Keratinocyte (primary cell): ENCODE data around the gene TFDP1. TPM values are rescaled to one million over a fixed set of nuclear protein-coding genes. Genes with fewer than 3 reads are reported as not detected.
A peak's percentile ranks its signal among the peaks of the same experiment; 100 is the strongest.

Experiments
- DNase-seq: peaks from one replicate; pipeline ENCODE4 v3.0.0-alpha.2; 2011; ENCODE audit warnings: low read depth, missing footprints, low spot score
- FAIRE-seq: peaks from 2 replicates; lab custom pipeline; 2011; peaks lifted over from hg19 to GRCh38; lab: Jason Lieb, UNC
- H2AFZ ChIP-seq: 2 replicates; pipeline ENCODE4 v1.6.0; 2012; ENCODE audit warnings: low read length, control low read depth, inconsistent platforms; ENCODE audit not compliant: control insufficient read depth
- H3K27ac ChIP-seq: 2 replicates; pipeline ENCODE4 v1.5.1; 2011; ENCODE audit warnings: low read length; ENCODE audit not compliant: control insufficient read depth, insufficient read depth
- H3K27me3 ChIP-seq: 3 replicates; pipeline ENCODE4 v1.6.0; 2011; ENCODE audit warnings: low read length; ENCODE audit not compliant: control insufficient read depth, insufficient read depth; ENCODE audit errors: extremely low read depth
- H3K36me3 ChIP-seq, 2 experiments: 2 replicates in 1 of 2; 3 replicates in 1 of 2; pipeline ENCODE4 v1.5.1; 2011; ENCODE audit warnings: low read length in 2 of 2, mild to moderate bottlenecking in 1 of 2; ENCODE audit not compliant: control insufficient read depth in 2 of 2, insufficient read depth in 2 of 2; ENCODE audit errors: extremely low read depth in 1 of 2
- H3K4me1 ChIP-seq: 3 replicates; pipeline ENCODE4 v1.5.1; 2011; ENCODE audit warnings: low read length; ENCODE audit not compliant: control insufficient read depth, insufficient read depth; ENCODE audit errors: extremely low read depth
- H3K4me2 ChIP-seq: 3 replicates; pipeline ENCODE4 v1.6.0; 2011; ENCODE audit warnings: low read depth, low read length; ENCODE audit not compliant: control insufficient read depth, insufficient read depth; ENCODE audit errors: extremely low read depth
- H3K4me3 ChIP-seq, 3 experiments: fragments of 200-600 bp in 1 of 3; sonication (generic) in 1 of 3; 2 replicates in 2 of 3; 3 replicates in 1 of 3; pipeline ENCODE4 v1.5.1; 2011 to 2016; ENCODE audit warnings: low read length in 3 of 3, mild to moderate bottlenecking in 3 of 3, control low read depth in 2 of 3, inconsistent platforms in 1 of 3, low read depth in 1 of 3, mixed read lengths in 1 of 3, mixed run types in 1 of 3, moderate library complexity in 1 of 3; ENCODE audit not compliant: control insufficient read depth in 2 of 3, insufficient read depth in 2 of 3; ENCODE audit errors: extremely low read depth in 1 of 3
- H3K79me2 ChIP-seq: 2 replicates; pipeline ENCODE4 v1.6.0; 2012; ENCODE audit warnings: low read length; ENCODE audit not compliant: control insufficient read depth, insufficient read depth
- H3K9ac ChIP-seq: 3 replicates; pipeline ENCODE4 v1.6.0; 2011; ENCODE audit warnings: low read length; ENCODE audit not compliant: control insufficient read depth, insufficient read depth; ENCODE audit errors: extremely low read depth
- H3K9me1 ChIP-seq: 3 replicates; pipeline ENCODE4 v1.6.0; 2011; ENCODE audit warnings: low read length; ENCODE audit not compliant: control insufficient read depth, insufficient read depth; ENCODE audit errors: extremely low read depth
- H3K9me3 ChIP-seq: 2 replicates; pipeline ENCODE4 v1.5.1; 2012; ENCODE audit warnings: low read depth, low read length; ENCODE audit not compliant: control insufficient read depth
- H4K20me1 ChIP-seq: 3 replicates; pipeline ENCODE4 v1.6.0; 2011; ENCODE audit warnings: low read length; ENCODE audit not compliant: control insufficient read depth, insufficient read depth; ENCODE audit errors: extremely low read depth
- EZH2 ChIP-seq: IDR thresholded peaks from one replicate; pipeline ENCODE4 v1.6.1; 2012; ENCODE audit warnings: inconsistent platforms, mild to moderate bottlenecking, low read length, moderate library complexity
- dilution Hi-C: fragments of 300-500 bp; cut with MboI; formaldehyde crosslinking; loops from one replicate; pipeline ENCODE4 v1.7.0; 2020; ENCODE audit warnings: low sequenced_read_pairs; ENCODE audit not compliant: extremely low pct_ligation_motif_present
- polyA plus RNA-seq, 5 experiments: library from polyadenylated mRNA; depleted of rRNA in 3 of 5; stranded (reverse) in 3 of 5; stranded (forward) in 1 of 5; unstranded in 1 of 5; fragments of >200 nt; gene quantifications; 1 replicate in 1 of 5; 2 replicates in 3 of 5; 3 replicates in 1 of 5; pipeline versions ENCODE4 v1.2.1 to v1.2.3, GENCODE V29; 2011 to 2012; ENCODE audit warnings: missing spikeins in 2 of 5, low read depth in 1 of 5, low replicate concordance in 1 of 5
- TF ChIP-seq, protein P1 (sequence below), 3 experiments: IDR thresholded peaks in 1 of 3; conservative IDR thresholded peaks in 1 of 3; optimal IDR thresholded peaks in 1 of 3; 2 replicates in 2 of 3; 3 replicates in 1 of 3; pipeline versions ENCODE3 to v1.5.1; 2011; ENCODE audit warnings: low read length in 3 of 3, mild to moderate bottlenecking in 3 of 3, moderate library complexity in 2 of 3, control low read depth in 1 of 3, inconsistent platforms in 1 of 3; ENCODE audit not compliant: insufficient read depth in 2 of 3; ENCODE audit errors: extremely low read depth in 1 of 3

Gene TFDP1
- polyA plus RNA-seq, 1 donor (not counting 4 experiments of a cell fraction or from before 2014, with no cell fraction given) = 105 TPM

DNA sequence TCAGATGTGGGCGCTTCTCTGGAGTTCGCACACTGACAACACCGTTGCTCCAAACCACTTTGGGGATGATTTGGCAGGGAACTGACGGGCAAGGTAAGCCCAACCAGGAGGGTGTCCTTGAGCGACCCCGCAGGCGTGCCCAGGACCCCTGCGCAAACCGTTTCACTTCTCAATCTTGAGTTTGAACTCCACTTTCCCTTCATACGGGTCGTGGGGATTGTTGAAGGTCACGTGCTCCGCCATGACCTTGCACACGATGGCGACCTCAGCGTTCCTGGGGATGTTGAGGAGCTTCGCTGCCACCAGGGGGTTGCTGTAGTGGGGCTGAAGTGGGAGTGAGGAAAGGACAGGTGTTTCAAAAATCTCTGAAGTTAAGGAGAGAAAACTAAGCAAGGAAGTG, 64.7 kb downstream of the TFDP1 start:
- dilution Hi-C loops = no loop called here
- no peak overlapping the region for H3K27ac ChIP-seq
- H3K4me1 ChIP-seq = peaks cover 2% of the 10 kb centered on the region
- H3K9me1 ChIP-seq = no peaks in the 10 kb centered on the region
- no peaks in the 10 kb centered on the region for H3K79me2 ChIP-seq
- no peak for TF ChIP-seq EZH2
- TF ChIP-seq, protein P1, sequence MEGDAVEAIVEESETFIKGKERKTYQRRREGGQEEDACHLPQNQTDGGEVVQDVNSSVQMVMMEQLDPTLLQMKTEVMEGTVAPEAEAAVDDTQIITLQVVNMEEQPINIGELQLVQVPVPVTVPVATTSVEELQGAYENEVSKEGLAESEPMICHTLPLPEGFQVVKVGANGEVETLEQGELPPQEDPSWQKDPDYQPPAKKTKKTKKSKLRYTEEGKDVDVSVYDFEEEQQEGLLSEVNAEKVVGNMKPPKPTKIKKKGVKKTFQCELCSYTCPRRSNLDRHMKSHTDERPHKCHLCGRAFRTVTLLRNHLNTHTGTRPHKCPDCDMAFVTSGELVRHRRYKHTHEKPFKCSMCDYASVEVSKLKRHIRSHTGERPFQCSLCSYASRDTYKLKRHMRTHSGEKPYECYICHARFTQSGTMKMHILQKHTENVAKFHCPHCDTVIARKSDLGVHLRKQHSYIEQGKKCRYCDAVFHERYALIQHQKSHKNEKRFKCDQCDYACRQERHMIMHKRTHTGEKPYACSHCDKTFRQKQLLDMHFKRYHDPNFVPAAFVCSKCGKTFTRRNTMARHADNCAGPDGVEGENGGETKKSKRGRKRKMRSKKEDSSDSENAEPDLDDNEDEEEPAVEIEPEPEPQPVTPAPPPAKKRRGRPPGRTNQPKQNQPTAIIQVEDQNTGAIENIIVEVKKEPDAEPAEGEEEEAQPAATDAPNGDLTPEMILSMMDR (optimal IDR thresholded peaks at IDR 0.05 in 1 of 3, IDR thresholded peaks at IDR 0.05 in 1 of 3, conservative IDR thresholded peaks at IDR 0.05 in 1 of 3; ENCODE audit: extremely low read depth in 1 of 3, insufficient read depth in 2 of 3, low read length in 3 of 3) = no peak
- peaks cover 5% of the 10 kb centered on the region for H3K27me3 ChIP-seq
- no peak overlapping the region for H3K4me3 ChIP-seq
- no peaks in the 10 kb centered on the region for H3K36me3 ChIP-seq
- no peak overlapping the region for H3K9ac ChIP-seq
- DNase-seq = no peak
- no peak for FAIRE-seq
- H2AFZ ChIP-seq = no peak overlapping the region
- H3K9me3 ChIP-seq = peaks cover 2% of the 10 kb centered on the region
- H3K4me2 ChIP-seq = no peak overlapping the region
- no peaks in the 10 kb centered on the region for H4K20me1 ChIP-seq

GRCh38 chr13:113650275-113650674, 65.7 kb downstream of the TFDP1 start:
- Histone ChIP-seq H3K27ac (no peak overlapping the region), H3K4me1 (peaks cover 2% of the 10 kb centered on the region), H3K79me2 (no peaks in the 10 kb centered on the region), H3K27me3 (peaks cover 5% of the 10 kb centered on the region), H3K9ac (no peak overlapping the region), H3K4me2 (peak overlapping the region; percentile 59), H3K36me3 (no peaks in the 10 kb centered on the region), H4K20me1 (no peaks in the 10 kb centered on the region), H3K9me3 (peaks cover 2% of the 10 kb centered on the region), H3K9me1 (no peaks in the 10 kb centered on the region), H3K4me3 (no peak overlapping the region), H2AFZ (no peak overlapping the region)
- DNase-seq (no peak), FAIRE-seq (no peak)
- TF ChIP-seq, protein P1 (optimal IDR thresholded peaks at IDR 0.05 in 1 of 3, IDR thresholded peaks at IDR 0.05 in 1 of 3, conservative IDR thresholded peaks at IDR 0.05 in 1 of 3; ENCODE audit: extremely low read depth in 1 of 3, insufficient read depth in 2 of 3, low read length in 3 of 3) = no peak
- no peak for TF ChIP-seq EZH2
- dilution Hi-C loops = no loop called here
